GM18519 (cell line): ENCODE measurements around the gene PITPNM1.

ENCODE experiments used
- ATAC-seq: cut with Tn5 transposase; IDR thresholded peaks from one replicate; pipeline ENCODE4 v1.9.1; 2021; ENCODE audit warnings: mild to moderate bottlenecking, moderate library complexity; ENCODE audit not compliant: unreplicated experiment, low FRiP score

Gene PITPNM1

DNA sequence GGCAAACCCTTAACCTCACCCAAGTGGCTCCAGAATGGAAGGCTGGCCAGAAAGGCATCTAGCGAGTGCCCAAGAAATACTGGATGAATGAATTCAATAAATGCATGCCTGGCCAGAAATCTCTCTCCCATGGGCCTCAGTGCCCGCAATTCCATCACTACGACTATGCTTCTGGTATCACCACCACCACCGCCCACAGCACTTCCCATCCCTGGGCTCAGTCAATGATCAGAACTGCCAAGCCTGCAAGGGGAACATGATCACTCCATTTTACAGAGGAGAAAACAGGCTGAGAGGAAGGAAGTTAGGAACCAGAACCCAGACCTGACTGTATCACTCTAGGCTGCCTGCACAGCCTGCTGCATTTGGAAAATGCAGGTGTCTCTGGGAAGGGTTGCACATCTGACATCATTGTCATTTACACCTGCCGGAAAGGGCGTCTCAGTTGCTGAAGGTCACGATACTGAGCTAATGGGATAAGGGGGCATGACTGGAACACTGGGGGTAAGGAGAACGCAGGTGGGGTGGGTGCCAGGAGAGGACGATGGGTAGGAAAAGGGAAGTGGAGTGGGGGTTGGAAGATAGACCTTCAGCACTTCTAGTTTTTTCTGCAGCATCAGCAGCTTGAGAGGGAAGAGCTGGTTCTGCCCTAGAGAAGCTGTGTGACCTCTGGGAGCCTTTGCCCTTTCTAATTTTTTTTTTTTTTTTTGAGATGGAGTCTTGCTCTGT is 55.9 kb downstream of the PITPNM1 start:
- no peak for ATAC-seq

- no peak for ATAC-seq
These were observed 56.9 kb downstream of the PITPNM1 start for GRCh38 chr11:67448220-67448609.

- ATAC-seq = no peak
These were observed 59.6 kb downstream of the PITPNM1 start for GRCh38 chr11:67445515-67445914.

- ATAC-seq = no peak
These were observed 62.4 kb downstream of the PITPNM1 start for GRCh38 chr11:67442504-67443404.
